Measurements from ENCODE around the gene FILIP1. TPM values are rescaled to one million over a fixed set of nuclear protein-coding genes. Genes with fewer than 3 reads are reported as not detected.

Gene FILIP1
- total and polyA plus RNA-seq, 2 of the 8 experiments (the other 6 are each of a cell fraction or from before 2014, with no cell fraction given) = 2.4 to 5.7 TPM

- TF ChIP-seq RAD21 (IDR thresholded peaks at IDR 0.05 in 1 of 2, conservative IDR thresholded peaks at IDR 0.05 in 1 of 2; ENCODE audit: low read depth in 2 of 2, low read length in 2 of 2) = no peak
- no peak for TF ChIP-seq MAX (IDR thresholded peaks at IDR 0.05)
- no peak for TF ChIP-seq TCF12 (IDR thresholded peaks at IDR 0.05; ENCODE audit: low read depth, low read length)
- no peak for TF ChIP-seq ATF2 (IDR thresholded peaks at IDR 0.05; ENCODE audit: low read length)
- no peak for TF ChIP-seq EGR1 (IDR thresholded peaks at IDR 0.05; ENCODE audit: borderline replicate concordance, low read depth, low read length)
- no peak for TF ChIP-seq EZH2 (IDR thresholded peaks at IDR 0.05; ENCODE audit: low read depth, low read length, severe bottlenecking)
- no peak for TF ChIP-seq TEAD4 (IDR thresholded peaks at IDR 0.05; ENCODE audit: low read depth, low read length)
Measured at GRCh38 chr6:75306064-75306463, 187.5 kb downstream of the FILIP1 start (continued).

Data from H1 (cell line).